Small intestine (tissue), 7 donors: ENCODE results near the gene NHLH1. TPM values are rescaled to one million over a fixed set of nuclear protein-coding genes. Genes with fewer than 3 reads are reported as not detected.

Experiments
- DNase-seq, 2 donors: peaks; one replicate each; pipeline versions ENCODE4 v3.0.0 to v3.0.0-alpha.2; 2013
- FAIRE-seq: peaks from 2 replicates; lab custom pipeline; 2012; peaks lifted over from hg19 to GRCh38; lab: Jason Lieb, UNC
- H3K27ac ChIP-seq, 3 donors: one replicate each; pipeline ENCODE4 v1.5.1; 2013; ENCODE audit warnings: low read length in 2 of 3, mild to moderate bottlenecking in 2 of 3, control low read depth in 1 of 3, inconsistent platforms in 1 of 3, low read depth in 1 of 3, moderate library complexity in 1 of 3
- H3K27me3 ChIP-seq, 3 donors: one replicate each; pipeline ENCODE4 v1.6.1; 2013; ENCODE audit warnings: low read length in 3 of 3, inconsistent platforms in 1 of 3; ENCODE audit not compliant: control insufficient read depth in 3 of 3, insufficient read depth in 3 of 3
- H3K36me3 ChIP-seq, 3 donors: one replicate each; pipeline ENCODE4 v1.6.1; 2013; ENCODE audit warnings: low read length in 3 of 3, inconsistent platforms in 1 of 3, low read depth in 1 of 3, mild to moderate bottlenecking in 1 of 3, moderate library complexity in 1 of 3; ENCODE audit not compliant: control insufficient read depth in 3 of 3, insufficient read depth in 2 of 3
- H3K4me1 ChIP-seq, 3 donors: one replicate each; pipeline ENCODE4 v1.6.1; 2013; ENCODE audit warnings: low read length in 2 of 3, inconsistent platforms in 1 of 3, low read depth in 1 of 3, mild to moderate bottlenecking in 1 of 3, moderate library complexity in 1 of 3; ENCODE audit not compliant: control insufficient read depth in 3 of 3, insufficient read depth in 2 of 3
- H3K4me3 ChIP-seq, 3 donors: one replicate each; pipeline ENCODE4 v1.5.1; 2013; ENCODE audit warnings: low read length in 3 of 3, control low read depth in 1 of 3, inconsistent platforms in 1 of 3, low read depth in 1 of 3, mild to moderate bottlenecking in 1 of 3, moderate library complexity in 1 of 3
- H3K9me3 ChIP-seq, 2 donors: one replicate each; pipeline ENCODE4 v1.6.1; 2013; ENCODE audit warnings: low read depth in 1 of 2, low read length in 1 of 2; ENCODE audit not compliant: control insufficient read depth in 2 of 2, insufficient read depth in 1 of 2
- WGBS, 3 donors: extraction: QIAGEN DNeasy Blood & Tissue Kit; methylation state at CpG; one replicate each; pipeline ENCODE4 v1.1.7; 2013; 5-methylcytosine and 5-hydroxymethylcytosine counted together
- polyA plus RNA-seq, 4 donors: library from polyadenylated mRNA; stranded (reverse) in 3 of 4; unstranded in 1 of 4; fragments of 200-250 nt in 3 of 4; fragments of 120-200 nt in 1 of 4; gene quantifications; one replicate each; pipeline versions ENCODE4 v1.2.1 to v1.2.3, GENCODE V29; 2013
- donor health status: healthy with polysubstance abuse.
- donor health status: control.
- donor health status: control.
- donor health status: Bipolar disorder and iron deficiency.
- donor health status: healthy.

NHLH1 gene
- polyA plus RNA-seq, 4 donors = 0.15 to 0.67 (median 0.37) TPM

DNA sequence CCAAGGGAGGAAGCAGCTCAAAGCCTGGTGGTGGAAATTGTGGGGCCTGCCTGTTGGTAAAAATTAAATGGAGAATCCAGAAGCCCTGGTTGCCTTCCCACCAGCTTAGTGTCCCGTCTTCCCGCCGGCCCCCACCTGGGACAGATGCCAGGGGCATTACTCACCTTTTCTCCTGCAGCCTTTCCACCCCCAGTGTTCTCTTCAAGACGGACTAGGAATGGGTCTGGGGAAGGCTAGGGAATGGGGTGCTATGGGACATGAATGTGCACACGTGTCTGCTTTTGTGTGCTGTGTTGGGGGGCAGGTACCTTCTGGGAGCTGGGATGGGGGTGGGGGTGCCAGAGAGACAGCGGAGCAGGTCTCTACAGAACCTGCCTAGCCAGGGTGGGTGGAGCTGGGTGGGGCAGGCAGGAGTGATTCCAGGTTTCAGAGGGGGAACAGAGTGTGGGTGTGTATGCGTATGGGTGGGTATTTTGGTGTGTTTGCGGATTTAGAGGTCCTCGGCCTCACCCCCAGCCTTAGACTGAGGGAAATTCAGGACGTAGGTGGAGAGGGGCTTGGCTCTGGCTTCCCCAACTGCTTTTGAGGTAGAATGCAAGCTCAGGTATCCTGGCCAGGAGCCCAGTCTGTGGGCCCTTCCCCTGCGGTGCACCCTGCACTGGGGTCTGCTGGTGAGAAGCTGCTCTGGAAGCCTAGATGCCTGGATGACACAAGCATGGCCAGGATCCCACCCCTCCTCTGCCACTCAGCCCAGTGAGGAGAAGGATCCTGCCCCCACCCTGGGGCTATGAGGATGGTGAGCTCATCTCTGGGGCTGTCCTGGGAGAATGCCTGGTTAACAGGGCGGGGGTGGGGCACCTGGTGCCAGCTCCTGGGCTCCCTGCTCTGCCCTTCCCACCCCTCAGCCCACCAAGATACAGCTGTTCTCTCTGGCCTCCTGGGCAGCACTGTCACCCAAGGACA lies 41.2 kb downstream of the NHLH1 start:
- no peak for DNase-seq
- Histone ChIP-seq H3K9me3 (no peaks in the 10 kb centered on the region), H3K36me3 (peaks cover 0 to 21% (median 0%) of the 10 kb centered on the region in 3 donors), H3K27me3 (no peaks in the 10 kb centered on the region), H3K4me3 (no peak overlapping the region), H3K27ac (no peak overlapping the region), H3K4me1 (peaks cover 0 to 3% (median 0%) of the 10 kb centered on the region in 3 donors)
- FAIRE-seq = no peak
- WGBS, 3 donors = 51 to 77% (median 61%) methylated on average over 12 of the region's 12 CpGs

- H3K27me3 ChIP-seq = no peaks in the 10 kb centered on the region
- no peak for DNase-seq
- H3K9me3 ChIP-seq = no peaks in the 10 kb centered on the region
- peaks cover 0 to 21% (median 0%) of the 10 kb centered on the region in 3 donors for H3K36me3 ChIP-seq
- H3K27ac ChIP-seq = no peak overlapping the region
- H3K4me1 ChIP-seq = peaks cover 0 to 3% (median 0%) of the 10 kb centered on the region in 3 donors
- no peak for FAIRE-seq
- 90 to 92% (median 91%) methylated on average over 4 of the region's 4 CpGs for WGBS, 3 donors
- no peak overlapping the region for H3K4me3 ChIP-seq
Observed at GRCh38 chr1:160408864-160409263, 42.0 kb downstream of the NHLH1 start.

- Histone ChIP-seq H3K36me3 (peaks cover 0 to 21% (median 0%) of the 10 kb centered on the region in 3 donors), H3K4me1 (peaks cover 0 to 3% (median 0%) of the 10 kb centered on the region in 3 donors), H3K9me3 (no peaks in the 10 kb centered on the region), H3K27ac (no peak overlapping the region), H3K27me3 (no peaks in the 10 kb centered on the region), H3K4me3 (no peak overlapping the region)
- DNase-seq (no peak), FAIRE-seq (no peak)
- 71 to 83% (median 80%) methylated on average over 5 of the region's 5 CpGs for WGBS, 3 donors
Observed at GRCh38 chr1:160409486-160409885, 42.6 kb downstream of the NHLH1 start.

DNA sequence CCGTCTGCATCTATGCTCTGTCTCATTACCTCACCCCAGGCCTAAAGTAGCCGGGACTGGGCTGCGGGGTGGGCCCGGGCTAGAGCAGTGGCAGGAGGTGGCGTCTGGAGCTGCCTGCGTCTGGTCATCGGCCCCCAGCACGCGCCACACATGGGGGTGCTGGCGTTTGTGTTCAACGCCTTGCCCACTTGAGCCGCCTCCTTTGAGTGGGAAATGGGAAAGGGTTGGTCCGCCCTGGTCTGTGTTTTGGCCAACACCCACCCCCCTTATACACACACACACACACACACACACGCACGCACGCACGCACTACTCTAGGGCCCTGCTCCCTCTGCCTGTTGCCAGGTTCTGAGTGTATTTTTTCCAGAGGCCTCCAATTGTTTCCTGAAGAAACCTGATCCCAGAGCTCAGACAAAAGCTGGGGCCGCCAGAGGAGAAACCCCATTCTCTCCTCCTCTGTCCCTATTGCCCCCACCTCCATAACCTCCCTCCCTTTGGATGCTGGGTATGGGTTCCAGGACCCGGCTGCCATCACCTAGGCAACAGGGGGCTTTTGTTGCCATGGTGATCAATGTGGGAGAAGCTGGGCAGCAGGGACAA lies 43.6 kb downstream of the NHLH1 start:
- Histone ChIP-seq H3K4me1 (peaks cover 0 to 3% (median 0%) of the 10 kb centered on the region in 3 donors), H3K27ac (peak overlapping the region in 1 of 3 donors; percentile 15), H3K27me3 (no peaks in the 10 kb centered on the region), H3K36me3 (peaks cover 0 to 28% (median 0%) of the 10 kb centered on the region in 3 donors), H3K9me3 (no peaks in the 10 kb centered on the region), H3K4me3 (no peak overlapping the region)
- no peak for DNase-seq
- whole genome bisulfite sequencing, 3 donors = 69 to 84% (median 81%) methylated on average over 19 of the region's 19 CpGs
- FAIRE-seq = no peak

DNA sequence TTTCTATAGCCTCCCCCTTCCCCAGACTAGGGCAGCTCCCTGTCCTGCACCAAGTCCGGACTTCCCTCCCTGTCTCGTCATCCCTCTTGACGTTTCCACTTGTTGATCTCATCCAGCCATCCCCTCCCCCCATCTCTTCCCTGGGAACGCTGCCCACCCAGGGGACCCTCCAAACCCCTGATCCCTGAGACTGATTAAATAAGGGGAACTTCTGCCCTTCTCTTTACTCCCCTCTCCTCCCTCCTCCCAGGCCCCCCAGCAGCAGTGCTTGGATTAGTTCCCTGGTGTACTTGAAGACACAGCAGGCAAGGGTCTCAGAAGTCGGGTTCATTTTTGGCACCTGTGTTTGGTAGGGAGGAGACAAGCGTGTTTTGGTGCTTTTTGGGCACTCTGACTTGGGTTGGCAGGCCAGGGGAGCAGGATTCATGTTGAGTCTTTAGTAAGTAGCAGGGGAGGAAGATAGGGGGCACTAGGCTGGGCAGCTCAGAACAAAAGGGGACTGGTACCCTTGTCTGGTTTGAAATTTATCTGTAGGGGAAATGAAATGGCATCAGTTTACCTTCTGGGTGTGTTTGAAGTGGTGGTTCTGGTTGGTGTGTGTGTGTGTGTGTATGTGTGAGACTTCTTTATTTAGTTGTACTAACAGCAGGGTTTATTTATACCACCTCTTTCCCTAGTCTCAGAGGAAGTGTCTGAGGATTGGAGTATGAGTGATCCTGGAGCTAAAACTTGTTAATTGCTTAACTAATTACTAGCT lies 44.6 kb downstream of the NHLH1 start:
- Histone ChIP-seq H3K4me1 (peaks cover 0 to 3% (median 0%) of the 10 kb centered on the region in 3 donors), H3K36me3 (peaks cover 0 to 37% (median 0%) of the 10 kb centered on the region in 3 donors), H3K27ac (no peak overlapping the region), H3K9me3 (no peaks in the 10 kb centered on the region), H3K4me3 (no peak overlapping the region), H3K27me3 (no peaks in the 10 kb centered on the region)
- DNase-seq = no peak
- FAIRE-seq = no peak
- WGBS, 3 donors = 66 to 86% (median 67%) methylated on average over 6 of the region's 6 CpGs

- no peak for DNase-seq
- no peak for FAIRE-seq
- Histone ChIP-seq H3K9me3 (no peaks in the 10 kb centered on the region), H3K27me3 (no peaks in the 10 kb centered on the region), H3K4me3 (no peak overlapping the region), H3K4me1 (peaks cover 0 to 3% (median 0%) of the 10 kb centered on the region in 3 donors), H3K27ac (no peak overlapping the region), H3K36me3 (peaks cover 0 to 43% (median 0%) of the 10 kb centered on the region in 3 donors)
- 83 to 92% (median 84%) methylated on average over 3 of the region's 3 CpGs for WGBS, 3 donors
Observed at GRCh38 chr1:160412028-160412362, 45.1 kb downstream of the NHLH1 start.

- no peak for DNase-seq
- no peaks in the 10 kb centered on the region for H3K9me3 ChIP-seq
- FAIRE-seq = no peak
- H3K4me3 ChIP-seq = no peak overlapping the region
- no peaks in the 10 kb centered on the region for H3K4me1 ChIP-seq
- H3K27me3 ChIP-seq = no peaks in the 10 kb centered on the region
- 85 to 89% (median 88%) methylated on average over 3 of the region's 3 CpGs for WGBS, 3 donors
- peaks cover 0 to 49% (median 0%) of the 10 kb centered on the region in 3 donors for H3K36me3 ChIP-seq
- no peak overlapping the region for H3K27ac ChIP-seq
Observed at GRCh38 chr1:160413716-160414115, 46.8 kb downstream of the NHLH1 start.

GRCh38 chr1:160414881-160415280 lies 48.0 kb downstream of the NHLH1 start:
- H3K9me3 ChIP-seq = no peaks in the 10 kb centered on the region
- no peak overlapping the region for H3K4me3 ChIP-seq
- no peak overlapping the region for H3K27ac ChIP-seq
- DNase-seq (no peak), FAIRE-seq (no peak)
- H3K36me3 ChIP-seq = peaks cover 0 to 52% (median 0%) of the 10 kb centered on the region in 3 donors
- no peaks in the 10 kb centered on the region for H3K4me1 ChIP-seq
- no peaks in the 10 kb centered on the region for H3K27me3 ChIP-seq
- WGBS, 3 donors = 84 to 88% (median 87%) methylated on average over 2 of the region's 2 CpGs
